ENCODE measurements around the gene SERPINB2.

SERPINB2 gene

GRCh38 chr18:63887424-63887823 is at the start of gene SERPINB2:
TSS of gene SERPINB2 (plus strand) at chr18:63887705. CDS start at chr18:63891445, 3,740 bp downstream.
- DNase-seq (ENCODE audit: low read depth): no peak

DNA sequence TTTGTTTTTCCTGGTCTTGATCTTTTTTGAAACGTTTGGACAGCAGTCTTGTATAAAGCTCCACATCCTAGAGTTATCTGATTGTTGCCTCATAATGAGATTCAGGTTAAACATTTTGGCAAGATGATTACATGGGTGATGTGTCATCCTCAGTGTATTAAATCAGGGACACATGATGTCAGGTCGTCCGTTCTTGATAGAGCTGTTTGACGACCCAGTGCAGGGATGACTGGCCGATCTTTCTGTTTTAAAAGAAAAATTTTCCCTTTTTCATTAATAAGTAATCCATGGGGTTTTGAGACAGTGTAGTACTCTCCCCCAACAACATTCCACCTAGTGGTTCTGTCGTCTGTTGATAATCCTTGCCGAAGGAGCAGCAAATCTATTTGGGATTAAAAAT is 44.5 kb upstream of the SERPINB2 start:
- DNase-seq (ENCODE audit: low read depth): no peak

DNA sequence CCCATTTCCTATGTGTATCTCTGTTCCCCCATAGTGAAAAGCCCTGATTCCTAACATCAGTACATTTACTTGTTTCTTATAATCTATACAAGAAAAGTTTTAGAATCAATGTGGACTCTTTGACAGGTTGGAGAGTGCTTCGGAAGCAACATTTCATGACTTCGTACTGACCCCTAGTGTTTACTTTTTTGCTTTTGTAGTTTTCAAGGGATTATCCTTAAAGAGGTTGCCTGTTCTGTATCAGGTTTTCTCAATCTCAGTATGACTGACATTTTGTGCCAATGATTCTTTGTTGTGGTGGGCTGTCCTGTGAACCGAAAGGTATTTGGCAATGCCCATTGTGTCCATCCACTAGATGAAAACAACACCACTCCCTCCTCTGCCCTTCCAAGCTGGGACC is 43.3 kb upstream of the SERPINB2 start:
- DNase-seq (ENCODE audit: low read depth): no peak

- no peak for DNase-seq (ENCODE audit: low read depth)
Observed at GRCh38 chr18:63848159-63848558, 39.3 kb upstream of the SERPINB2 start.

GRCh38 chr18:63850020-63850419 is 37.5 kb upstream of the SERPINB2 start:
- DNase-seq (ENCODE audit: low read depth): no peak

DNA sequence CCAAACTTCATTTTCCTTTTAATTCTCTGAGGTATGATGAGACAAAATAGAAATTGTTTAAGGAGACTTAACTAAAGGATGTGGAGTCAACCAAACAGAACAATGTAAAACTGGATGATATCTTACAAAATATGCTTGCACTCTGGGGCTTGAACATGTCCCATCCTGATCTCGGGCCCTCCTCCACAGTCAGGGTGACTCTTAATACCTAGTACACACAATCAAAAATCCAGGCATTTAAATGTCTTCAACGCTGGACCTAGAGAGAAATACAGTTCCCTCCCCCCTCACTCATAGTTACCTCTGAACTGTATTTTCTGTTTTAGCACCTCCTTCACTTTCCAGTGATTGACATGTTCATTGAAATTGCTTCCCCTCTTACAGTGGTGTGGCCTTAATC is 36.9 kb upstream of the SERPINB2 start:
- DNase-seq (ENCODE audit: low read depth): no peak

- DNase-seq (ENCODE audit: low read depth): no peak
Observed at GRCh38 chr18:63858456-63858855, 29.0 kb upstream of the SERPINB2 start.

DNA sequence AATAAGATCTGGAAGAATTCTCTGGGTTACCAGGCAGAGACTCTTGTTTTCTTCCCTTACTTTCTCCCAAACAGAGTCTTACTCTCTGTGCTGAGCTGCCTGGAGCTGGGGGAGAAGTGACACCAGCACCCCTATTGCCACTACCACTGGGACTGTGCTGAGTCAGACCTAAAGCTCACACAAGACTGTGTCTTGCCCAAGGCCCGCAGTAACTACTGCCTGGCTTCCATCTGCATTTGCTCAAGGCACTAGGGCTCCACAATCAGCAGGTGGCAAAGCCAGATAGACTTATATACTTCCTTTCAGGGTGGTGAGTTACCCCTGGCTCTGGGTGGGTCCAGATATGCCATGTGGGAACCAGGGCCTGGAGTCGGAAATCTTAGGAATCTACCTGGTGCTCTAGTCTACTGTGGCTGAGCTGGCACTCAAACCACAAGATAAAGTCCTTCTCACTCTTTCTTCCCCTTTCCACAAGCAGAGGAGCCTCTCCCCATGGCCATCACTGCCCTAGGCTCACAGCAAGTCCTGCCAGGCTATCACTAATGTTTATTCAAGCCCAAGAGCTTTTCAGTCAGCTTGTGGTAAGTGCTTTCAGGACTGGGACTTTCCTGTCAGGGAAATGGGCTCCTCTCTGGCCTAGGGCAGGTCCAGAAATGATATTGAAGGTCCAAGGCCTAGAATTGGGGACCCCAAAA is 27.6 kb upstream of the SERPINB2 start:
- no peak for DNase-seq (ENCODE audit: low read depth)

DNA sequence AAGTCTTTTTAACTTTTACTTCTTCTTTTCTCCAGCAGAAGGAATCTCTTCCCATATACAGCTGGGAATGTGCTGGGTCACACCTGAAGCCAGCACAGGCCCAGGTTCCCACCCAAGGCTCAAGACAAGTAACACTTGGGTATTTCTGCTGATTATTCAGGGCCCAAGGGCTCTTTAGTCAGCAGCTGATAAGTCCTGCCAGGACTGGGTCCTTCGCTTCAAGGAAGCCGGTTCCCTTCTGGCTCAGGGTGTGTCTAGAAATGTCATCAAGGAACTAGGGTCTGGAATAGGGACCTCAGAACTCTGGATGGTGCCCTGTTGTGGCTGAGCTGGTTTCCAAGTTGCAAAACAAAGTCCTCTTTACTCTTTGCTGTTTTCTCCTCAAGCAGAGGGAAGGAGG is 27.0 kb upstream of the SERPINB2 start:
- DNase-seq (ENCODE audit: low read depth): no peak

- DNase-seq (ENCODE audit: low read depth): no peak
Observed at GRCh38 chr18:63867368-63868125, 20.0 kb upstream of the SERPINB2 start.

DNA sequence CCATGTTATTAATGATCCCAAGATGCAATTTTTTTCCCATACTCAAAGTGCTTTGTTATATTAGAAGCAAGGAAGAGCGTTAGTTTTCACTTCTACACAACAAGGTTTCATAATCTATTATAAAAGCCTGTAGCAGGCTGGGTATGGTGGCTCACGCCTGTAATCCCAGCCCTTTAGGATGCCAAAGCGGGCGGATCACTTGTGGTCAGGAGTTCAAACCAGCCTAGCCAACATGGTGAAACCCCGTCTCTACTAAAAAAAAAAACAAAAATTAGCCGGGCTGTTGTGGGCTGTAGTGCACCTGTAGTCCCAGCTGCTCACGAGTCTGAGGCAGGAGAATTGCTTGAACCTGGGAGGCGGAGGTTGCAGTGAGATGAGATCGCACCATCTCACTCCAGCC is 19.0 kb upstream of the SERPINB2 start:
- DNase-seq (ENCODE audit: low read depth): no peak

GRCh38 chr18:63869374-63869773 is 18.1 kb upstream of the SERPINB2 start:
- DNase-seq (ENCODE audit: low read depth): no peak

DNA sequence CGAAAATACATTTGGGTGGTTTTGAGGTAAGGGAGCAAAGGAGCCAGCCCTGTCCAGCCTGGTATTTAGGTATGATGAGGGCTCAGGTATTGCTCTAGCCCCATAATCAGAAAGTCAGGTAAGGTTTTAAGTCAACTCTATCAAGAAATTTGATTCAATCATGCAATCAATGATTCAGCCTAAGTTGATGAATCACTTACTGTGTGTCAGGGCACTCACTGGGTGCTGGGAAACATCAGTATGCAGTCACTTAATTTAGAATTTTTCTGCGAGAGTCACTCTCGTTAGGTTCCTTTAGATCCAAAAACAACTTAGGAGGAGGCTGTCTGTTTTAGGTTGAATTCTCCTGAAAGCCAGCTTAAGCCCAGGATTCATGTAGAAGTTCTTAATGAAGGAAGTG is 17.7 kb upstream of the SERPINB2 start:
- DNase-seq (ENCODE audit: low read depth): no peak

GRCh38 chr18:63871836-63872235 is 15.7 kb upstream of the SERPINB2 start:
- DNase-seq (ENCODE audit: low read depth): no peak

GRCh38 chr18:63872586-63872985 is 14.9 kb upstream of the SERPINB2 start:
- DNase-seq (ENCODE audit: low read depth): no peak

DNA sequence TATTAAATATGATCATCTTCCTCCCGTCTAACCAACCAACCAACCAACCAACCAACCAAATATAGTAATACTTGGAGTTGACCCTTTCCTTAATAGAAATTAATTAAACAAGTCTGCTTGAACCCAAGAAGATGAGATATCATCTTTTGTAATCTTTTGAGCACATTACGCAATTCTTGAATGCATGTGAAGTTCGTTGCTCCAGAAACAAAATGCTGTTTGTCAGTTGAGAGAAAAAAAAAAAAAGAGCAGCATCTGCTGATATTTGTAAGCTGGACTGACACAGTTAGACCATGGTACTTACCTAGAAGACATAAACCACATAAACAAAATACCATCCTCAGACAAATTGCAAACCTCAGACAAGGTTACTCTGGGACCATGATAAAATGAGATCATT is 9.2 kb upstream of the SERPINB2 start:
- DNase-seq (ENCODE audit: low read depth): no peak

GRCh38 chr18:63878925-63879324 is 8.6 kb upstream of the SERPINB2 start:
- DNase-seq (ENCODE audit: low read depth): no peak

GRCh38 chr18:63879709-63880108 is 7.8 kb upstream of the SERPINB2 start:
- DNase-seq (ENCODE audit: low read depth): no peak

DNA sequence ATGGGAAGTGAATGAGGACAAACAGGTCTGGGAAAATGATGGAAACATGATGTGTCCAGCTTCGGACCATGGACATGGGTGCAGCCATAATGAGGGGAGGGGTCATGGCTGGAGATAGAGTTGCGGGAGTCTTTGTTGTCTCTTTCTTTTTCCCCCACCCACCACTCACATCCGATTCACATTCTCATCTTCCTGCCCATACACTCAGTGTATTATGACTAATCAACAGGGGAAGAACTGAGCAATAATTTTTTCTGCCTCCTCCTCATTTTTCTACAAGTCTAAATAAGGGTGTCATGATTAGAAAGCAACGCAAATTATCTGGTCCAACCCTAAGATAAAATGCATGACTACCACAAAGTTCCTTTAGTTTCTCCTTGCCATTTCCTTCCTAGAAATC is 5.7 kb upstream of the SERPINB2 start:
- DNase-seq (ENCODE audit: low read depth): no peak

DNA sequence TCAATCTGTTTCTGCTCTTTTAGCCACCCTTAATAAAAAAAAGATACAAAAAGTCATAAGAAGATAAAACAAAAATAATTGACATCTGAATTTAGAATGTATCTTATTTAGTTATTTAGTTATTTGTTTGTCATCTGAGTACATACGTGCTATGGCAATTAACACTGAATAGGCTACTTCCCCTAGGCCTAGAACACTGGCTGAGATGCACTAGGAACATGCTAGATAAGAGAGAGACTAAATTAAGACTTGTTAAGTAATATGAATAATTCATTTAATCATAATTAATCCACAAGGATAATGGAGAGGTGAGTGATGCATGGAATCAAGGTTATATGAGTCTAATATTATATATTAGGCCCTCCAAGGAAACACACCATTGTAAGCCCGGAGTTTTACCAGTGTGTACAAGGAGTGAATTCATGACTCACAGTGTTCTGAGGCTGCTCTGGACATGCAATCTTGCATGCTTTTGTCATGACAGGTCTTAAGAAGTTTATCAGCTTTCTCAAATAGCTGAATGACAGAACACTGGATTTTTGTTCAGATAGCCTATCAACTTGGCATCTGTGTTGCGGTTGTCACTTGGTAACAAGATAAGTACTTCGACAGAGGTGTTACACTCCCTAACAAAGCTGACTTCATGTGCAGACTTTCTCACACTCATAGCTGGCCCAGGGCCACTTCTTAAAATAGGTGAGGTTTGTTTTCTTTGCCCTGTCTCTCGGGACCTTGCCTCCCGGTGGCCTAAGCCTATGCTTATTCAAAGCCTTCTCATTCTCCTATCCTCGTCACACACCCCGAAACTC is 5.0 kb upstream of the SERPINB2 start:
- no peak for DNase-seq (ENCODE audit: low read depth)

DNA sequence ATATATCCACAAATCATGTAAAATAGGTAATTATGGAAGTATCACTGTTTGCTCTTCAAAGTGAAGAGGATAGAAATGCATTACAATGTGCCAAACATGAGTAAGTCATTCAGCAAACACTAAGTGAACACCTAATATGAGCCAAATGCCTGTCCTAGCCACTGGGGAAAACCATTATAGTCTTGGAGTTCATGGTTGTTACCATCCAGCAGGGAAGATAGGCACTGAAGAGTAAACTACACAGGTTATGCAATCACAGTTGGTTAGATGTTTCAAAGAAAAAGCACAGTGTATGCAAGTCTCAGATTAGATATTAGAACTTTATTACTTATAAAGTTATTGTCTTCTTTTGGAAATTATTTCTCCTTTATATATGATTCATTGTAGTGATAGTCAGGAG is 3.9 kb upstream of the SERPINB2 start:
- no peak for DNase-seq (ENCODE audit: low read depth)

GRCh38 chr18:63888470-63889190 is 1.1 kb downstream of the SERPINB2 start:
- no peak for DNase-seq (ENCODE audit: low read depth)

Data from stimulated activated CD8-positive, alpha-beta memory T cell treated with anti-CD3 and anti-CD28 coated beads, Interleukin-7, amount 100 ng/mL, for 24 hours (primary cell).